Panc1 (cell line): ENCODE results near the gene ASCC3. TPM values are rescaled to one million over a fixed set of nuclear protein-coding genes. Genes with fewer than 3 reads are reported as not detected.

Experiments
- ATAC-seq: fragments of 200-7000 bp; cut with Tn5 transposase; 2 replicates; pipeline ENCODE4 v1.9.1; 2020; ENCODE audit warnings: mild to moderate bottlenecking, moderate library complexity
- BruUV-seq: library from RNA; stranded (reverse); fragments of 400-500 nt; replicated peaks from 2 replicates; lab custom pipeline; 2021; lab: Mats Ljungman, UMichigan
- CTCF ChIA-PET: fragments of 300-600 bp; sonication (Branson Sonifier 250); formaldehyde crosslinking; loops from one replicate; lab custom pipeline; 2022; ENCODE audit warnings: antibody characterized with exemption; lab: Charles Lee
- POLR2A ChIA-PET: fragments of 300-600 bp; sonication (Branson Sonifier 250); formaldehyde crosslinking; loops from one replicate; lab custom pipeline; 2022; ENCODE audit warnings: antibody characterized with exemption; lab: Charles Lee
- DNase-seq: peaks from one replicate; pipeline ENCODE4 v3.0.0-alpha.2; 2010; ENCODE audit warnings: low read depth, low spot score
- H3K27ac ChIP-seq: 2 replicates; pipeline ENCODE4 v1.5.1; 2011; ENCODE audit warnings: mild to moderate bottlenecking, low read length, inconsistent platforms
- H3K27me3 ChIP-seq: fragments of 200-500 bp; sonication (Bioruptor generic); 2 replicates; pipeline ENCODE4 v1.6.0; 2014; ENCODE audit warnings: low read length, inconsistent platforms; ENCODE audit not compliant: control insufficient read depth, insufficient read depth
- H3K36me3 ChIP-seq: fragments of 200-500 bp; sonication (Bioruptor generic); 2 replicates; pipeline ENCODE4 v1.5.1; 2014; ENCODE audit warnings: inconsistent platforms, mild to moderate bottlenecking, low read length, moderate library complexity; ENCODE audit not compliant: control insufficient read depth, insufficient read depth
- H3K4me1 ChIP-seq: 2 replicates; pipeline ENCODE4 v1.5.1; 2011; ENCODE audit warnings: inconsistent platforms, mild to moderate bottlenecking, low read length, moderate library complexity; ENCODE audit not compliant: control insufficient read depth, insufficient read depth
- H3K4me3 ChIP-seq, 2 experiments: 2 replicates each; pipeline ENCODE4 v1.5.1; 2011 to 2012; ENCODE audit warnings: low read depth in 2 of 2, low read length in 2 of 2, mild to moderate bottlenecking in 2 of 2, inconsistent platforms in 1 of 2, moderate library complexity in 1 of 2
- H3K9me3 ChIP-seq: fragments of 200-500 bp; sonication (Bioruptor generic); 2 replicates; pipeline ENCODE4 v1.5.1; 2014; ENCODE audit warnings: low read depth, mild to moderate bottlenecking, inconsistent platforms, low read length, moderate library complexity; ENCODE audit not compliant: control insufficient read depth, insufficient read depth
- CTCF ChIP-seq: fragments of 450-650 bp; IDR thresholded peaks from 2 replicates; pipeline ENCODE4 v1.5.1; 2017; ENCODE audit warnings: mild to moderate bottlenecking
- POLR2AphosphoS5 ChIP-seq: IDR thresholded peaks from 2 replicates; pipeline ENCODE4 v1.6.1; 2012; ENCODE audit warnings: mild to moderate bottlenecking, low read depth, low read length, moderate library complexity
- REST ChIP-seq, 2 experiments: IDR thresholded peaks; 2 replicates each; pipeline ENCODE4 v1.6.1; 2011 to 2012; ENCODE audit warnings: low read depth in 2 of 2, control low read depth in 1 of 2, low read length in 1 of 2, mild to moderate bottlenecking in 1 of 2, moderate library complexity in 1 of 2; ENCODE audit not compliant: insufficient read depth in 1 of 2
- SIN3A ChIP-seq: IDR thresholded peaks from 2 replicates; pipeline ENCODE4 v1.6.1; 2012; ENCODE audit warnings: low read depth, mild to moderate bottlenecking, low read length, moderate library complexity, borderline replicate concordance; ENCODE audit not compliant: insufficient read depth
- TCF7L2 ChIP-seq: IDR thresholded peaks from 2 replicates; pipeline ENCODE4 v1.6.1; 2011; ENCODE audit warnings: mild to moderate bottlenecking, low read depth, low read length, inconsistent platforms
- in situ Hi-C: cut with HindIII; loops from 2 replicates; pipeline ENCODE4 v1.10.0; 2016; ENCODE audit warnings: low sequenced_read_pairs, low pct_unique_long_range_greater_than_20kb
- intact Hi-C: fragments of 100-400 bp; cut with micrococcal nuclease; formaldehyde crosslinking; loops from one replicate; pipeline ENCODE4 v1.10.0; 2022; ENCODE audit not compliant: unreplicated experiment
- total RNA-seq: library from RNA; stranded (reverse); gene quantifications from one replicate; pipeline ENCODE4 v1.2.1, GENCODE V29; 2021; ENCODE audit not compliant: unreplicated experiment

The ASCC3 gene
- total RNA-seq, 1 experiment from 2014 or later, result 46.9 TPM

GRCh38 chr6:100559859-100560258, 321.3 kb downstream of the ASCC3 start:
- BruUV-seq, result no TSS peak
- intact Hi-C loops (no loop called here), in situ Hi-C loops (no loop called here)
- H3K27me3 ChIP-seq, result no peaks in the 10 kb centered on the region
- no peak overlapping the region for H3K4me3 ChIP-seq
- no peak for TF ChIP-seq CTCF
- no peak for TF ChIP-seq SIN3A
- no peak for TF ChIP-seq TCF7L2
- no peak for TF ChIP-seq REST (IDR thresholded peaks at IDR 0.05; ENCODE audit: insufficient read depth in 1 of 2, low read depth in 2 of 2, low read length in 1 of 2)
- TF ChIP-seq POLR2AphosphoS5, result no peak
- H3K36me3 ChIP-seq, result 0 out of 2 replicates have a peak, but pooled peaks cover 2% of the 10 kb centered on the region
- ATAC-seq, result no peak
- H3K9me3 ChIP-seq, result no peaks in the 10 kb centered on the region
- no peaks in the 10 kb centered on the region for H3K4me1 ChIP-seq
- DNase-seq, result no peak
- ChIA-PET CTCF (interaction anchor here (0.6 kb wide), 1 partner anchor 961 kb away, joined by 3 read pairs; no protein-coding TSS in a partner anchor), POLR2A (no interaction called here)
- no peak overlapping the region for H3K27ac ChIP-seq

GRCh38 chr6:100554228-100554627, 326.9 kb downstream of the ASCC3 start:
- in situ Hi-C loops, result no loop called here
- TF ChIP-seq CTCF (no peak), POLR2AphosphoS5 (no peak), REST (IDR thresholded peaks at IDR 0.05; ENCODE audit: insufficient read depth in 1 of 2, low read depth in 2 of 2, low read length in 1 of 2) (no peak), TCF7L2 (no peak), SIN3A (no peak)
- H3K36me3 ChIP-seq, result no peaks in the 10 kb centered on the region
- no peak for DNase-seq
- intact Hi-C loops, result no loop called here
- POLR2A ChIA-PET, result no interaction called here
- CTCF ChIA-PET, result no interaction called here
- no peaks in the 10 kb centered on the region for H3K4me1 ChIP-seq
- H3K27me3 ChIP-seq, result no peaks in the 10 kb centered on the region
- H3K27ac ChIP-seq, result no peak overlapping the region
- H3K4me3 ChIP-seq, result no peak overlapping the region
- no peak for ATAC-seq
- BruUV-seq, result no TSS peak
- H3K9me3 ChIP-seq, result no peaks in the 10 kb centered on the region
